HG02840 (cell line): Measurements from ENCODE around the gene TMEM53.
A peak's percentile ranks its signal among the peaks of the same experiment; 100 is the strongest.
"Not testable (repeated sequence)": the region's sequence is repeated elsewhere in the genome, so short reads cannot be mapped to it uniquely, and the experiment has no call there.

ENCODE experiments used
- ATAC-seq: cut with Tn5 transposase; IDR thresholded peaks from one replicate; pipeline ENCODE4 v1.9.1; 2021; ENCODE audit warnings: mild to moderate bottlenecking, moderate library complexity, moderate number of reproducible peaks; ENCODE audit not compliant: unreplicated experiment, low FRiP score

TMEM53 gene

DNA sequence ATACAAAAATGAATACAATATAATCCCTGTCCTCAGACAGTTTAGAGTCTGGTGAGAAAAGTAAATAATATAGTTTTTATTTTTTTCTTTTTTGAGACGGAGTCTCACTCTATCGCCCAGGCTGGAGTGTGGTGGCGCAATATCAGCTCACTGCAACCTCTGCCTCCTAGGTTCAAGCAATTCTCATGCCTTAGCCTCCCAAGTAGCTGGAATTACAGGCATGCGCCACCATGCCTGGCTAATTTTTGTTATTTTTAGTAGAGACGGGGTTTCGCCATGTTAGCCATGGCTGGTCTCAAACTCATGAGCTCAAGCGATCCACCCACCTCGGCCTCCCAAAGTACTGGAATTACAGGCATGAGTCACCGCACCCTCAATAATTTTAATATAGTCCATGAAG lies 25.1 kb upstream of the TMEM53 start:
- not testable (repeated sequence) for ATAC-seq

DNA sequence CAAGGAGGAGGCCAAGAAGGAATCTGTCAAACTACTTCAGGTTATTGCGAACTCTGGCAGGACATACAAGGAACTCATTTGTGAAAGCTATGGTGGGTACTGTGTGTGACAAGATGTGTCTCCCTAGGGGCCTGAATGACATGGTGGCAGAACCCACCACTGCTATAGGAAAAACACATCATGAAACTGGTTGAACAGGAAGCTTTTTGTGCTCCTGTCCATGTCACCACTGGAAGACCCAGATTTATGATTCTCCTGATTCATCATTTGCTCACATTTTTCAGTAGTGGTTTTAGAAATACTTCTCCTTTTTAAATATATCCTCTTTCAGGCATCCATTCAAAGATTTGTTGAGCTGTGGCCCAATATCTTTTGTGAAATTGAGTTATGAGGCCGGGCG lies 23.9 kb upstream of the TMEM53 start:
- ATAC-seq = no peak

DNA sequence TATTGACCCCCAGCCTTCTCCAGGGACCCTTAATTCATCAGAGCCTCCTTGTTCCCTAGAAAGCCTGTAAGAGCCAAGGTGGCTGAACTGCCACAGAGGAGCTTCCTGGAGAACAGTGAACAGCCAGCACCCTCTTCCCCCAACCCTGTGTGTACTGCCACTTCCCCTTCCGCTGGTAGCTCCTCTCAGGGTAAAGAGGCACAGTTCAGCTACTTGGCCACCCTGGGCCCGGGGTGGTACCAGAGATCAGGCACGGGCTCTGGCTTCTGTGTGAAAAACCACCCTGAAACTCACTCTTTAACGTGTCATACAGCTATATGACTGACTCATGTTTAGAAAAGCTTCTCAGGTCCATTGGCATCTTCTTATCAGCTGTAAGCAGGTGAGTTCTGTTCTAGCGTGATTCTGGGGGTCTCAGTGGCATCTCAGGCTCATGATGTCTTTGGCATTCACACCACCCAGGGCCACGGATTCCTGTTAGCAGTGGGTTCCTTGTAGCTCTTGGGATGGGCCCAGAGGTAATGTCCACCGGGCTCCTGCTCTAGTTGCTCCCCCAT lies 22.6 kb upstream of the TMEM53 start:
- no peak for ATAC-seq

DNA sequence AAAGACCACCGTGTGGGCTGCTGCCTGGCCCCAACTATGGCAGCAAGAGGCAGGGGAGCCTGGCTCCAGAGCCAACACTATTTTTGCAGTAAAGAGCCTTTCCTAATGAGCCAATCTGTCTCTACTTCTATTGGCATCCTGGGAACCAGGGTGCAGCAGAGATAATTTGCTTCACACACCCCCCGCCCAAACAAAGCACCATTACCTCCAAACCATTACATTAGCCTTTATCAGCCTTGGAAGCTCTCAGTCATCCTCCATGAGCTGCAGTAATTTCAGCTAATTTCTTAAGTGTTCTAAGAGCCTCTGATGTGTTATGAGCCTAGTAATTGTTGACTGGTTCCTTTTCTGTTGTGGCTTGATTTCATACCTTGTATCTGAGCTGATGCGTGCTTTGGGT lies 21.8 kb upstream of the TMEM53 start:
- ATAC-seq = no peak

DNA sequence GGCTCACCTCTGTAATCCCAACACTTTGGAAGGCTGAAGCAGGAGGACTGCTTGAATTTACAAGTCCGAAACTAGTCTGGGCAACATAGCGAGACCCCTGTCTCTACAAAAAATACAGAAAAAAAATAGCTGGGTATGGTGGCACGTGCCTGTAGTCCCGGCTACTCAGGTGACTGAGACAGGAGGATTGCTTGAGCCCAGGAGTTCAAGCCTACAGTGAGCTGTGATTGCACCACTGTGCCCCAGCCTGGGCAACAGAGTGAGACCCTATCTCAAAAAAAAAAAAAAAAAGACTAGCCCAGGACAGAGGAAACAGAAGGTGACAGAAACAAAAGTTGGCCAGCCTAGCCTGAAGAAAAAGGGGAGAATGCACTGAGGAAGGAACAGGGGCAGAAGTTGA lies 21.4 kb upstream of the TMEM53 start:
- no peak for ATAC-seq

DNA sequence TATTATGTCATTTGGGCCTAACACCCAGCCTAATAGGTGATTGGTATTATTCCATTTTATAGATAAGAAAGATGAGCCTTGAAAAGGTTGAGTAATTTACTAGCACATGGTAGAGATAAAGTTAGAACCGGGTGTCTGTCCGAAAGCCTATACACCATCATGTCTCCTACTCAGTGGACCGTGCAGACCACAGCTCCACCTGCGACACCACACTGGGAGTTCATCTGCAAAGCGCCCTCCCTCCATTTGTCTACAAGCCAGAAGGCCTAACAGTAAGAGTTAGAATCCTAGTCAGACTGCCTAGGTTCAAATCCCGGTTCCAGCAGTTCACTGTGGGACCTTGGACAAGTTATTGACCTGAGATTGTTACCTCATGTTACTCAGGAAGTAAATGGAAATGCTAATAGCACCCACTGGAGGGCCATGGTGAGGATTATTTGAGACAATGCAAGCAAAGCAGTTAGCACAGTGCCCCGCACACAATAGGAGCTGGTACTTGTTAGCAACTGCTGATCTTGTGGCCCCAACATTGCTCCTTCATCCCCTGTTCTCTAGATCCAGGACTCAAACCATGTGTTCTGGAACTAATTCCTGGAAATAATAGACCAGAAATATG lies 20.7 kb upstream of the TMEM53 start:
- no peak for ATAC-seq

DNA sequence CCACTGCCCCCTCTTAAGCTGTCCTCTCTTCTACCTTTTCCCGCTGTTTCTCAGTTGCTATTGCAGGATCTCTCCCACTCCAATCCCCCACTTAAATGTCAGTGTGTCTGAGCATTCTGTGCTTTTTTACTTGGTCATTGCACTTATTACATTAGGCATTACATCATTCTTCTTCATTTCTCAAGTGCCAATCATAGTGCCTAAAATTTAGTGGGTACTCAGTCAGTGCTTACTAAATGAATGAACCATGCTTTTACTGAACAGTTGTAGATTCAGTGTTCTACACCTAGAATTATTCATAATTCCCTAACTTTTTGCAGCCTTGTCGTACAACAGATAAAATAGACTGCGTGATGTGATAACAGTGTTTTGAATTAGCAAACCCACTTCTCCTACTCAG lies 19.6 kb upstream of the TMEM53 start:
- no peak for ATAC-seq

DNA sequence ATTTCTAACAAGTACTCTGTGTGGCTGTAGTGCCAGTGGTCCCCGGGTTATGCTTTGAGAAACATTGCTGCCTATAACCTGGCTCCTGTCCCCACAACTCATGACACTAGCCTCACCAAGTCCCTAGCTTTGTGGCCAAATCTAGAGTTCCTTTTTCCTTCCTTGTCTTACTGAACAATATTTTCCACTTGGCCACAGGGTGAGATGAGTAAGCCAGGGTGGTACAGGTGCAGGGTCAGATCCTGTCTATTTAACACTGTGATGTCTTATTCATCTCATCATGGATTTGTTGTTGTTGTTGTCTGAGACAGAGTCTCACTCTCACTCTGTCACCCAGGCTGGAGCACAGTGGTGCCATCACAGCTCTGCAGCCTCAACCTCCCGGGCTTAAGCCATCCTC lies 18.9 kb upstream of the TMEM53 start:
- ATAC-seq = no peak

DNA sequence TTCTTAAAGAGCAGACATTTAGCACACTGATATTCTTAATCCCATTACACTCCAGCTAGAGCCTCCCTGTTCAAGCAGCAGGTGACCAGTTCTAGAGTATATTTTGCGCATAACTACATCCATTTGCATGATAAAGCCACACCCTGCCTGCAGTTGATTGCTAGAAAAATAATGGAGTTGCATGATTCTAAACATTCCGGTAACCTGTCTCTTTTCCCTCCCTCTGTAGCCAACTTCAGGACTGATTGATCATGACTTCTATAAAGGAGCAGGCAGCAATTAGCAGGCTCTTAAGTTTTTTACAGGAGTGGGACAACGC lies 15.1 kb upstream of the TMEM53 start:
- no peak for ATAC-seq

DNA sequence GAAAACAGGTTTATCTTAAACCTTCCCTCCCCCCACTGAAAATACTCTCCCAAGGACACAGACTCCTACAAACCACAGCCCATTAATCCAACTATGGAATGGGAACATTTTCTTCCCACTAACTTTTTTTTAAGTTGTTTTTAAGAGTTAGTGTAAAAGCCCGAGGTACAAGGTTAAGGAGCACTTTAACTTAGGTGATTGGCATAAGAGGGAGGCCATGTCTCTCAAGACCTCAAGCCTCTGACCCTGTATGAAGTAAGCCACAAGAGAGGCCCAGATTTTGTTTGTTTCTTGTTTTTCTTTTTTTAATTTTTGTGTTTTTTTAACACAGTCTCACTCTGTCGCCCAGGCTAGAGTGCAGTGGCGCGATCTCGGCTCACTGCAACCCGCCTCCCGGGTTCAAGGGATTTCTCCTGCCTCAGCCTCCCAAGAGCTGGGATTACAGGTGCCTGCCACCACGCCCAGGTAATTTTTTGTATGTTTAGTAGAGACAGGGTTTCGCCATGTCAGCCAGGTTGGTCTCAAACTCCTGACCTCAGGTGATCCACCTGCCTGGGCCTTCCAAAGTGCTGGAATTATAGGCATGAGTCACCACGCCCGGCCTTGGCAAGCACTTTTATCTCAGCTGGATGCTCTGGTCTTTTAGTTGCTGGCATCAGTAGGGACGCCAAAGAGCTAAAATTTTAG lies 14.6 kb upstream of the TMEM53 start:
- no peak for ATAC-seq

DNA sequence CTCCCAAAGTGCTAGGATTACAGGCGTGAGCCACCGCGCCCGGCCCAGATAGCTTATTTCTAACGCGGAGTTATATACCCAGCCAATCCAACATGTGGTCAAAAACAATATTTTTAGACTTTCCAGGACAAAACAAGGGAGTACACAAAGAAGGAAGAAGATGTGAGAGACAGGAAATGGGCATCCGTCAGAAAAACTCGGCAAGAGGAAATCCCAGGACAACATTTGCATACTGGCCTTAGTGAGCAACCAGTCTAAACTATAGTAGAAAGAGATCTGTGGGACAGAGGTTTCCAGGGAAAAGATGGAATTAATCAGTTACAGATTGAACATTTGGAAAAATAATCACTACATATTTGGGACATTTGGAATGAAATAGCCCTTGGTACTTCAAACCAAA lies 11.6 kb upstream of the TMEM53 start:
- ATAC-seq = no peak

DNA sequence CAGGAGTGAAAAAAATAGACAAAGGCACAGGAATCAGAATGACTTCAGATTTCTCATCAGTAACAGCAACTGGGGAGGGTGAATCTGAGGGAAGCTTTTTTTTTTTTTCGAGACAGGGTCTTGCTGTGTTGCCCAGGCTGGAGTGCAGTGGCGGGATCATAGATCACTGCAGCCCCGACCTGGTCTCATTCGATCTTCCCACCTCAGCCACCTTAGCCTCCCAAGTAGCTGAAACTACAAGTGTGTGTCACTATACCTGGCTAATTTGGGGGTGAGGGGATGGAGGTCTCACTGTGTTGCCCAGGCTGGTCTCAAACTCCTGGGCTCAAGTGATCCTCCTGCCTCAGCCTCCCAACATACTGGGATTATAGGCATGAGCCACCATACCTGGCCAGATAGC lies 10.9 kb upstream of the TMEM53 start:
- no peak for ATAC-seq

DNA sequence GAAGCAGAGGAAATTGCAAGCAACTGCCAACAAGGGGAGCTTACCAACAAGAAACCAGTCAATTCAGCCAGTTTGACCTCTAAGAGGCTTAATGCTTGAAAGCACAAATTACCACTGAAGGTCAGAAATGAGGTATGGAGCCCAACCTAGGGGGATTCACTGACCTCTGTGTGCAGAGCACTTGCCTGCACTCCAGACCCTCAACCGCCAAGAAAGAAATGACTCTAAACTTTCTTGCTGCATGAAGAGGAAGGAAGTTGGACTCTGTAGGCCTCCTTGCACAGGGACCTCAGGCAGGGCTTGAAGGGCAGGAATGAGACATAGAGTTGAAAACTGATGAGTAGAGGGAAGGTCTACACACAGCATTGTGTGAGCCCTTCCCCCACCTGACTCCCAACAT lies 10.2 kb upstream of the TMEM53 start:
- ATAC-seq = peak; percentile 72

DNA sequence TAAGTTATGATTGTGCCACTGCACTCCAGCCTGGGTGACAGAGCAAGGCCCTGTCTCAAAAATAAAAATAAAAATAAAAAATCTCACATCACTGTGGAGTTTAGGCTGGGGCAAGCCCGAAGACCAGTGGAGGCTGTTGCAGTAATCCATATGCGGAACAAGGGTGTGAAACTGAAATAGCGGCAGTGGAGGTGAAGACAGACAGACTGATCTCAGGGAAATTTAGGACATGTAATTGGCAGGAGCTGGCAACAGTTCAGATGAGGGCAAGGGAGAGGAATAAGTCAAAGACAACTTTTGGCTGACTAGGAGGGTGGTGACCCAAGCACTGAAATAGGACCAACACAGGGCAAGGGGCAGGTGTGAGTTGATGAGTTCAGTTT lies 8.6 kb upstream of the TMEM53 start:
- ATAC-seq = no peak

DNA sequence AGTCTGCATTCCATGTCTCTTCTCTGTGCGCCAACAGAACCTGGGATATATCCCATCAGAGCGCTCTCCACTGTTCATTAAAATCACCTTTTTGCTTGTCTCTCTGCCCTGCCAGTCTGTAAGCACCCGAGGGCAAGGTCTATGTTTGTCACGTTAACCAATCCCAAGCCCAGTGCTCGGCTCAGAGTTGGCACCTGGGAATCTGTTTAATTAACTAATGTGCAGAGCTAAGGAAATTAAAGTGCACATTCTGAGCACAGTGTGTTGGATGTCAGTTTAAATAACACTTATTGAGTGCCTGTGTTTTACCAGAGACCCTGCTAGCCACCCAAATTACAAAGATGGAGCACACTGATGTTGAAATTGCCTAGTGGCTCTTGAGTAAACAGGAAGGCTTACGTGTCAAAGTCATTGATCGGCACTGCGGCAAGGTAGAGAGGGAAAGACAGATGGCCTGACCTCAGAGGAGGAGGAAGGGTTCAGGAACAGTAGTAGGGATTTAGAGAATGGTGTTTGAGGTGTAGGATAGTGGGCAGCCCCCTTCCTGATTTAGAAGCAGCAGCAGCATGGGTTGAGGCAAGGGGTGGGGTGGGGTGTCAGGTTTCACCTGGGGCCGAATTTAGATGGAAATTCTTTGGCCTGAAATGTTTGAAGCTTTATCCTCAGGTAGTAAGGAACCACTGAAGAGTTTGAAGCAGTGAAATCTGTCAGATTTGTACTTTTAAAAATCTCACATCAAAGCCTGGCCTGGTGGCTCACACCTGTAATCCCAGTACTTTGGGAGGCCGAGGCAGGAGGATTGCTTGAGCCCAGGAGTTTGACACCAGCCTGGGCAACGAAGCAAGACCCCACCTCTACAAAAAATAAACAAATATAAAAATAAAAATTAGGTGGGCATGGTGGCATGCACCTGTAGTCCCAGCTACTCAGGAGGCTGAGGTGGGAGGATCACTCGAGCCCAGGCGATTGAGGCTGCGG lies 7.9 kb upstream of the TMEM53 start:
- ATAC-seq = no peak

DNA sequence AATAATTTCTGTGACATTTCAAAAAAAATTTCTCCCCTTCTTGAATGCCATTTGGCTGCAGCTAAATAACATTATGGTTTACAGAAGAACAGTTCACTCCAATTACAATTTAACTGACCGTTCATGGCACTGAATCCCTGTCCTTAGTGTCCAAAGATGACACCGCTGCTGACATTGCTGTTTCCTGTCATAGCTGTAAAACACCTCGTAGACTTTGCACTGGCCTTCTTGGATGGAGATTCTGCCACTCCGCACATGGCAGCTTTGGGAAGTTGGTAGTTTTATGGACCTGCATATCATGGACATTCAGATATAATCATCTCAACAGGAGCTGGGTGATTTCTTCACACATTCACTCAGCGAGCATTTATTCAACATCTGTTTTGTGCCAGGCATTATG lies 5.2 kb upstream of the TMEM53 start:
- no peak for ATAC-seq

DNA sequence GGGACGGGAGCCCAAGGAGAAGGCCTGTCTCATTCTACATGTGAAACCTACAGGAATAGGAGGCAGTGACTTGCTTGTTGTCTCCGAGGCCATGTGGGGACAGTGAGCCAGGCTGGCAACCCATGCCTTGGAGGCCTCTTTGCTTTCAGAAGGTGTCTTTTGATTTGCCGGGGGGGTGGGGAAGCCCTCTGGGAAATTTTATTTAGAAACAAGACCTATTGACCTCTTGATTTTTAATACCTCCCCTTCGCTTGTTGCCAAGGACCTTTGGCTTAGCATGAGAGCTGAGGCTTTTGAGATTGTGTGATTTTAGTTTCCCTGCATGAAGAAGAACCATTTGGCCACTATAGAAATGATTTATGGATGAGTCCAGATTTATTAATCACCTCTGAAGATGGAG lies 4.3 kb upstream of the TMEM53 start:
- no peak for ATAC-seq

DNA sequence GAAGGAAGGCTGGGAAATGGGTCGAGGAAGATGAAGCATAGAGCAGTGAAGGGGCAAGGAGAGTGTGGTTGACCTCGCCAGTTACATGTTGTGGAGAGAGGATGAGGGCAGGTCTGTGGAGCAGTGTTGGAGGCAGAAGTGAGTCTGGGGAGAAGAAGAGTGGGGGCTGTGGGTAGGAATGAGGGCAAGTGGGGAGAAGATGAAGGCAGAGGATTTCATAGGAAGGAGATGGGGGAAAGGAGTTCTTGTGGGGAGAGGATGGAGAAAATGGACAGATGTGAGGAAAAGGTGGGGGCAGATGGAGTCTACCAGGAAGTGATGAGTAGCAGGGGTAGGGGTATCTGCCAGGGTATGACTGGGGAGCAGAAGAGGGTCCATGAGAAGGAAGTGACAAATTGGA lies 3.8 kb upstream of the TMEM53 start:
- ATAC-seq = no peak

DNA sequence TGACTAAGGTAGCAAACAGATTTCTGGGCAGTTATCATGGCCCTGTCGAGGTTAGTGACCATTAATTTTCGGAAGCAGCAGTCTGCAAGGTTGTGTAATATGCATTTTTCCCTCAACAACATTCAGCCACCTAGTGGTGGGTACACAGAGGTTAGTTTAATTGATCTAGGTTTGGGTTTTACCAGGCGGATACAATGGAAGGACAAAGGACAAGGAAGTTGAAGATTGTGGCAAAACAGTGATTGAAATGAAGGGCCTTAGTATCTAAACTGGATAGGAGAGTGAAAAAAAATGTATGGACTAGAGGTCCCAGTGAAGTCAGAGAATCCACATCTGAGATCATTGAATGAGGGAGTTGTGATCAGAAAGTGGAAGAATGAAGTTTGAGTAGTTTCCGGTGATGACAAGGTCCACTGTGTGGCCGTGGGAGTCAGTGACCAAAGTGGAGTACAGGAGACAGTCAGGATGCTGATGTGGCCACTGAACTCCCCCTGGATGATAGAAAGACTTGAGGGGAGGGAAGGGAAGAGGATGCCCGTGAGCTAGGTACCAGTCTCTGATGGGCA lies 3.0 kb upstream of the TMEM53 start:
- ATAC-seq = no peak

DNA sequence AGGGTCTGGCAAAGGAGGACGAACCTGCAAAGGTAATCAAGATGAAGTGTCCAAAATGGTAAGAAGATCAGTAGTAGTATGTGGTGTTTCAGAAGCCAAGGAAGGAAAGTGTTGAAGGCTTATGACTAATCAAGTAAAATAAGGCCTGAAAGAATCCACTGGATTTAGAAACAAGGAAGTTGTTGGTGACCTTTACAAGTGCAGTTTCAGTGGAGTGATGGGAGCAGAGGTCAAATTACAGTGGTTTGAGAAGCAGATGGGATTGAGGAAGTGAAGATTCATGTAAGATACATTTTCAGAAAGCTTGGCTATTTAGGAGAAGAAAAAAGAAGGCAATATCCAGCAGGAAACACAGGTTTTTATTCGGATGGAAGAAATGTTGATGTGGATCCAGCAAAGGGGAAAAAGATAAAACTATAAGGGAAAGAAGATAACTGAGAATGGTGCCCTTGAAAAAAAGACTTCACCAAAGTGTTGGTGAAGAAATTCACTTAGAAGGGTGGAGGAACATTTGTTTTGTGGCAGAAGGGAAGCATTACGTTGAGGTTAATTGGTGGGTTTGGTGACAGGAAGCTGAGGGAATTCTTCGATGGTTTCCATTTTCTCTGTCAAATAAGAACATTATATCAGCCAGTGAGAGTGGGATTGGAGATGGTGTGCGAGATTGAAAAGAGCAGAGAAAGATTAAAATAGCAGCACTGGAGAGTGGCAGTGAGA lies 2.4 kb upstream of the TMEM53 start:
- ATAC-seq = no peak
